Hepatocyte (in vitro differentiated cells): Measurements from ENCODE around the gene STIMATE.

Experiments
- EZH2 ChIP-seq: fragments of 200-600 bp; sonication (generic); IDR thresholded peaks from 2 replicates; pipeline ENCODE4 v1.6.1; 2016; ENCODE audit warnings: antibody characterized with exemption, mild to moderate bottlenecking, borderline replicate concordance
- EZH2phosphoT487 ChIP-seq: fragments of 200-600 bp; sonication (generic); IDR thresholded peaks from one replicate; pipeline ENCODE4 v1.6.1; 2018; ENCODE audit warnings: antibody characterized with exemption, mild to moderate bottlenecking, low read depth, moderate library complexity; ENCODE audit not compliant: unreplicated experiment, severe bottlenecking
- TF ChIP-seq, protein P1 (sequence below): fragments of 200-600 bp; sonication (generic); IDR thresholded peaks from 2 replicates; pipeline ENCODE4 v1.5.1; 2016; ENCODE audit warnings: antibody characterized with exemption, mild to moderate bottlenecking; ENCODE audit not compliant: poor library complexity

DNA sequence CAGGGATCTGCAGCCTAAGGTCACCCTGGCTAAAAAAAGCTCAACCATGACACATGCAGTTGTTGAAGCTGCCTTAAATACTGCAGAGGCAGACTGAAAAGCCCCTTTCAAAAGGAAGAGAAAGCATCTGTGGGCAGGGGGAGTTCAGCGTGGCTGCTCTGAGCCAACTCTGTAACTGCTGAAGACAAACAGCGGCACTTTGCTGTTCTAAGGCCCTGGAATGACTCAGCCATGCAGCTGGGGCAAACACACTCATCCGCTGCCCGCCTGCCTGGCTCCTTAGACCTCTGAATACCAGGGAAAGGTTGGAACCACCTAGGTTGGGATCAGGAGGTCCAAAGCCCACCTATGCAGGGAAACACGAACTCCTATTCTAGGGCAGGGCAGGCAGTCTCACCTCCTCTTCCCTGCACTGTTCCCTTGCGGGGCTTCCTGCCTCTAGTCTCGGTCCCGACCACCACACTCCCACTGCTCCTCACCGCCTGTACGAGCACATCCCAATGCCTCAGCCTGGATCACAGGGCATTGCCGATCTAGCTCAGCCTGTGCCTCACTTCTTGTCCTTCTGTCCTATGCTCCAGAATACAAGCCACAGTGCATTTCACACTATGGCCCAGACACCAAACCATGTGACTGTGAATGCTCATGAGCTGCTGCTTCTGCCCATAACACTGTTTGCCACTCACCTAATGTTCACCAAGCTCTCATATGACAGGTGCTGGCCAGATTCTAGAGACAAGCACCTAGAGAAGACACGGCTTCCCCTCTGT, 56.0 kb downstream of the STIMATE start:
- TF ChIP-seq, protein P1, sequence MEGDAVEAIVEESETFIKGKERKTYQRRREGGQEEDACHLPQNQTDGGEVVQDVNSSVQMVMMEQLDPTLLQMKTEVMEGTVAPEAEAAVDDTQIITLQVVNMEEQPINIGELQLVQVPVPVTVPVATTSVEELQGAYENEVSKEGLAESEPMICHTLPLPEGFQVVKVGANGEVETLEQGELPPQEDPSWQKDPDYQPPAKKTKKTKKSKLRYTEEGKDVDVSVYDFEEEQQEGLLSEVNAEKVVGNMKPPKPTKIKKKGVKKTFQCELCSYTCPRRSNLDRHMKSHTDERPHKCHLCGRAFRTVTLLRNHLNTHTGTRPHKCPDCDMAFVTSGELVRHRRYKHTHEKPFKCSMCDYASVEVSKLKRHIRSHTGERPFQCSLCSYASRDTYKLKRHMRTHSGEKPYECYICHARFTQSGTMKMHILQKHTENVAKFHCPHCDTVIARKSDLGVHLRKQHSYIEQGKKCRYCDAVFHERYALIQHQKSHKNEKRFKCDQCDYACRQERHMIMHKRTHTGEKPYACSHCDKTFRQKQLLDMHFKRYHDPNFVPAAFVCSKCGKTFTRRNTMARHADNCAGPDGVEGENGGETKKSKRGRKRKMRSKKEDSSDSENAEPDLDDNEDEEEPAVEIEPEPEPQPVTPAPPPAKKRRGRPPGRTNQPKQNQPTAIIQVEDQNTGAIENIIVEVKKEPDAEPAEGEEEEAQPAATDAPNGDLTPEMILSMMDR, result no peak
- TF ChIP-seq EZH2, result no peak
- no peak for TF ChIP-seq EZH2phosphoT487
